Kidney (tissue), 14 donors: ENCODE measurements around the gene FAM98C. TPM values are rescaled to one million over a fixed set of nuclear protein-coding genes. Genes with fewer than 3 reads are reported as not detected.

Experiments
- DNase-seq, 5 donors: peaks; one replicate each; pipeline ENCODE4 v3.0.0-alpha.2; 2013 to 2020
- FAIRE-seq: peaks from 2 replicates; lab custom pipeline; 2012; peaks lifted over from hg19 to GRCh38; lab: Jason Lieb, UNC
- H3K27ac ChIP-seq, 2 donors: one replicate each; pipeline ENCODE4 v1.7.0; 2013; ENCODE audit warnings: low read depth in 2 of 2, low read length in 2 of 2, inconsistent platforms in 1 of 2
- H3K27me3 ChIP-seq: one replicate; pipeline ENCODE4 v1.7.1; 2013; ENCODE audit warnings: low read length, inconsistent platforms; ENCODE audit not compliant: control insufficient read depth, insufficient read depth
- H3K36me3 ChIP-seq, 3 donors: one replicate each; pipeline versions ENCODE4 v1.7.0 to v1.7.1; 2013; ENCODE audit warnings: low read length in 3 of 3, control low read depth in 1 of 3, inconsistent platforms in 1 of 3; ENCODE audit not compliant: insufficient read depth in 3 of 3, control insufficient read depth in 2 of 3
- H3K4me1 ChIP-seq, 3 donors: one replicate each; pipeline versions ENCODE4 v1.7.0 to v1.7.1; 2013; ENCODE audit warnings: low read length in 3 of 3, inconsistent platforms in 1 of 3, low read depth in 1 of 3; ENCODE audit not compliant: control insufficient read depth in 2 of 3, insufficient read depth in 2 of 3
- H3K4me3 ChIP-seq, 3 donors: one replicate each; pipeline versions ENCODE4 v1.7.0 to v1.8.1; 2013; ENCODE audit warnings: low read length in 3 of 3, control low read depth in 1 of 3, inconsistent platforms in 1 of 3
- H3K9ac ChIP-seq, 3 donors: one replicate each; pipeline versions ENCODE4 v1.7.0 to v1.7.1; 2013; ENCODE audit warnings: low read length in 3 of 3, control low read depth in 1 of 3, inconsistent platforms in 1 of 3
- H3K9me3 ChIP-seq, 3 donors: one replicate each; pipeline versions ENCODE4 v1.7.0 to v1.7.1; 2013; ENCODE audit warnings: low read length in 3 of 3, control low read depth in 1 of 3, inconsistent platforms in 1 of 3; ENCODE audit not compliant: control insufficient read depth in 2 of 3, insufficient read depth in 1 of 3
- intact Hi-C: fragments of 100-400 bp; cut with DNase I; formaldehyde crosslinking; loops from one replicate; pipeline ENCODE4 v1.11.1; 2022
- polyA plus RNA-seq: library from polyadenylated mRNA; stranded (reverse); fragments of 350-450 nt; fragmentation: Illumina TruSeq; extraction: RNeasy Lipid Tissue Mini Kit (QIAGEN cat#74804); gene quantifications from one replicate; pipeline ENCODE4 v1.2.3, GENCODE V29; 2014; ENCODE audit warnings: low read depth, low replicate concordance; ENCODE audit not compliant: insufficient read depth
- total RNA-seq: library from RNA; stranded (reverse); fragmentation: NEBNext Ultra II Directional; extraction: Animal tissue kit (Norgen Biotek cat#: 25700); gene quantifications from one replicate; pipeline ENCODE4 v1.2.1, GENCODE V29; 2021
- TF ChIP-seq, protein P1 (sequence below): IDR thresholded peaks from 3 replicates; pipeline ENCODE4 v1.5.1; 2012; ENCODE audit warnings: mild to moderate bottlenecking, moderate library complexity, borderline replicate concordance; ENCODE audit not compliant: insufficient read depth; ENCODE audit errors: extremely low read depth
- donor health status: control.
- donor health status: control.
- donor health status: control.
- donor health status: control.
- donor health status: control.
- donor health status: DM: yes; HTN: yes; CAD: no.
- donor health status: Normal renal cell carcinoma (clear cell type).

Gene FAM98C
- total and polyA plus RNA-seq, 2 donors from 2014 or later: 22.3 to 25.2 TPM

DNA sequence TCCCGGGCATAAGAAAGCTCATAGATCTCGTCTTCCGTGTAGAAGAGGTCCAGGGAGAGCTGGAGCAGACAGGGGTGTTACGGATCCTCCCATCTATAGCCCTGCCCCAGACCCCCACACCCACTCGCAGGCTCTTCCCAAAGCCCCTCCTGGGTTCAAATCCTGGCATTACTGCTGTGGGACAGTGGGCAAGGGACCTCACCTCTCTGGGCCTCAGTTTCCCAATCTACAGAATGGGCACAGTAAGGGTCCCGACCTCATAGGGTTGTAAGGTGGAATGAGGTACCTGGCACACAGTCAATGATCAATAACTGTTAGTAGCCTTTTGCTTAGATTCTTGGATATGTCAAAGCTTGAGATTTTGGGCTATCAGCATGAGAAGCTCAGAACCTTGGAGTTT lies 10.5 kb downstream of the FAM98C start:
- Histone ChIP-seq H3K27ac (no peak overlapping the region), H3K36me3 (no peaks in the 10 kb centered on the region), H3K4me3 (no peak overlapping the region), H3K27me3 (no peaks in the 10 kb centered on the region), H3K4me1 (peaks cover 0 to 5% (median 0%) of the 10 kb centered on the region in 3 donors), H3K9me3 (no peaks in the 10 kb centered on the region), H3K9ac (no peak overlapping the region)
- no peak for DNase-seq
- TF ChIP-seq, protein P1, sequence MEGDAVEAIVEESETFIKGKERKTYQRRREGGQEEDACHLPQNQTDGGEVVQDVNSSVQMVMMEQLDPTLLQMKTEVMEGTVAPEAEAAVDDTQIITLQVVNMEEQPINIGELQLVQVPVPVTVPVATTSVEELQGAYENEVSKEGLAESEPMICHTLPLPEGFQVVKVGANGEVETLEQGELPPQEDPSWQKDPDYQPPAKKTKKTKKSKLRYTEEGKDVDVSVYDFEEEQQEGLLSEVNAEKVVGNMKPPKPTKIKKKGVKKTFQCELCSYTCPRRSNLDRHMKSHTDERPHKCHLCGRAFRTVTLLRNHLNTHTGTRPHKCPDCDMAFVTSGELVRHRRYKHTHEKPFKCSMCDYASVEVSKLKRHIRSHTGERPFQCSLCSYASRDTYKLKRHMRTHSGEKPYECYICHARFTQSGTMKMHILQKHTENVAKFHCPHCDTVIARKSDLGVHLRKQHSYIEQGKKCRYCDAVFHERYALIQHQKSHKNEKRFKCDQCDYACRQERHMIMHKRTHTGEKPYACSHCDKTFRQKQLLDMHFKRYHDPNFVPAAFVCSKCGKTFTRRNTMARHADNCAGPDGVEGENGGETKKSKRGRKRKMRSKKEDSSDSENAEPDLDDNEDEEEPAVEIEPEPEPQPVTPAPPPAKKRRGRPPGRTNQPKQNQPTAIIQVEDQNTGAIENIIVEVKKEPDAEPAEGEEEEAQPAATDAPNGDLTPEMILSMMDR: no peak
- intact Hi-C loops: no loop called here
- no peak for FAIRE-seq

DNA sequence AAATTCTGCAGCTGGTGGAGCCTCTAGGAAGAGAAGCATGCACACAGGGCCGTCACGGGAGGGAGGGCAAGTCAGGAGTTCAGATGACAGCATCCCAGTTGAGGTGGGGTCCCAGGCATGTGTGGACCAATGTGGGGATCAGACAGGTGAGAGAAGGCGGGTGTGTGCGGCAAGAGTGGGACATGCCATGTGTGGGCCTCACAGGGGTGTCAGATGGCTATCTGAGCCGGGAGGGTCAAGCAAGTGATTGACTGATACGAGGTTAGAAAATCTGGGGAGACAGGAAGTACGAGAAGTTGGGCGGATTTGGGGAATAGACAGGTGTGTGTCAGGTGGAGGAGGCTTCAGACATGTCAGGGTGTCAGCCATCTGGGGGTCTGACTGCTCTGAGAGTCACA lies 14.3 kb downstream of the FAM98C start:
- Histone ChIP-seq H3K9ac (no peak overlapping the region), H3K36me3 (no peaks in the 10 kb centered on the region), H3K4me3 (no peak overlapping the region), H3K27me3 (no peaks in the 10 kb centered on the region), H3K9me3 (no peaks in the 10 kb centered on the region), H3K27ac (no peak overlapping the region), H3K4me1 (peaks cover 0 to 5% (median 0%) of the 10 kb centered on the region in 3 donors)
- FAIRE-seq: no peak
- intact Hi-C loops: no loop called here
- TF ChIP-seq, protein P1: no peak
- DNase-seq: no peak

DNA sequence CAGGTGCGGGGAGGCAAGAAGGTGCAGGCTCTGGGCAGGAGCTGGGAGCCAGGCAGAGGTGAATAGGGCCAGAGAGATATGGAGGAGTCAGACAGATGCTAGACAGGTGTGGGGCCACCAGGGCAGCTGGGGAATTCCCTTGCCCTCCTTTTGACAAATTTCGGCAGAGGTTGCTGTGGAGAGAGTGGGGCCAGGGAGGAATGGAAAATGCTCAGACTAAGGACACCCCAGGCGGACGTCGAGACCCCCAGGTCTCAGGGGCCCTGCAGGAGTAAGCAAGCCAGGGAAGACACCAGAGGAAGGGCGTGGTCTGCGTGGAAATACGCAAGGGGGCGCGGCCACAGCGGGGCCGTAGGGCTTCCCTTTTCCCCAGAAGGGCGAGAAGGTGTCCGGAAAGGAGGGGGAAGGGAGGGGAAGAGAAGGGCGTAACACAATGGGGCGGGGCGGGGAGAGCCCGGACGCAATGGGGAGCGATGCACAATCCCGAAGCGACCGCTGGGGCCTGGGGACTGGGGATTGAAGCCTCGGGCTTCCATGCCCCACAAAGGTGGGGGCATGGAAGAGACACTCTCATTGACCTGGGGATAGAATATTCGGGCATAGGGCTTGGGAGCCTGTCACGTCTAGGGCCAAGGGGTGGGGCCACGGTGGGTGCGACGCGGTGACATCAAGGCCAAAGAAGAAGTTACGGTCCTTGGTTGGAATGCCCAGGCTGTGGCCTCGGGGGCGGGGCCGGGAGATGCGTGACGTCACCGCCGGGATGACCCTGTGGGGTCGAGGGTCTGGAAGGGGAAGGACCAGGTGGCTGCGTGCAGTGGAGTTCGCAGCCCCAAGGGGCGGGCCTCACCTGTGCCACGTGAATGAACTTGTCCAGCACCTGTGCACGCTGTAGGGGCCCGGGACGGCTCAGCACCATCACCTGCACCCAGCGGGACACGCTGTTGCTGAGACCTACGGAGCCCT lies 14.9 kb downstream of the FAM98C start:
- no peak overlapping the region for H3K9ac ChIP-seq
- FAIRE-seq: no peak
- H3K9me3 ChIP-seq: no peaks in the 10 kb centered on the region
- peaks cover 0 to 5% (median 0%) of the 10 kb centered on the region in 3 donors for H3K4me1 ChIP-seq
- intact Hi-C loops: no loop called here
- no peaks in the 10 kb centered on the region for H3K36me3 ChIP-seq
- H3K27me3 ChIP-seq: no peaks in the 10 kb centered on the region
- DNase-seq: peak; percentile 51 to 85 (median 67)
- TF ChIP-seq, protein P1: no peak
- no peak overlapping the region for H3K27ac ChIP-seq
- H3K4me3 ChIP-seq: peak overlapping the region in 2 of 3 donors; percentile 34 to 39
